Mucosa of gallbladder (tissue), 1 donor: ENCODE measurements around the gene OR6S1. TPM values are rescaled to one million over a fixed set of nuclear protein-coding genes. Genes with fewer than 3 reads are reported as not detected.
"Not testable (repeated sequence)": the region's sequence is repeated elsewhere in the genome, so short reads cannot be mapped to it uniquely, and the experiment has no call there.

Experiments
- DNase-seq: peaks from one replicate; pipeline ENCODE4 v3.0.0-alpha.2; 2020; ENCODE audit warnings: low spot score
- total RNA-seq: library from RNA; stranded (reverse); gene quantifications from one replicate; pipeline ENCODE4 v1.2.1, GENCODE V29; 2021
- donor health status: DM: no; HTN: no; CAD: no.

Gene OR6S1
- total RNA-seq, 1 donor from 2014 or later, result not detected

GRCh38 chr14:20611277-20611676, 30.2 kb downstream of the OR6S1 start:
- no peak for DNase-seq

DNA sequence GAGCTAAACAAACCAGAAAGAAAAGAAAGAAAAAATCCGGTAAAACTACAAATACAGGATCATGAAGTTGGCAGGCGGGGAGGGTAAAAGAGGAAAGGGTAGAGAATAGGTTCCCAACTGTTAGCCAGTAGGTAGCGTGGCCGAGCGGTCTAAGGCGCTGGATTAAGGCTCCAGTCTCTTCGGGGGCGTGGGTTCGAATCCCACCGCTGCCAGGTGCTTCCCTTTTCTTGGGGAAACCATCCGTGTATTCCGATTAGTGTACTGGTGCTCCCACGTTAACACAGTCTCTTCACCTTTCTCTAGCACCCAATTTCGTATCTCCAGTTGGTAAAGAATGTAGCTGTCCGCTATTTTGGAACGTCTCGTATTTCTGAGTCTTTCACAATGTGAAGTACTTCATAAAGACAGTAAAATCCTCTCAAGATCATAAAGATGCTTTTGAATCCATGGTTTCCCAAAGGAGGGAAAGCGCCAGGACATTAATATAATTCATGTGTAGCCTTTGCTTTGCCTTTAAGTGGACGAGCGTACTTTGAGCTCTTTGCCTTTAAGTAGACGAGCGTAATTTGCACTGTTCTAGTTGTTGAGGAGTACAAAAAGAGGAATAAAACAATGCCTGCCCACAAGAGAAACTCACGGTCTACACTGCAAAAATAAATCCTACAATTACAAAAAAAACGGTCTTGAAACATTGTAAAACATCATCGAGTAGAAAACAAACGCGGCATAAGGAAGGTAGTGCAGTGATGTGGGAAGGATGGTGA, 31.3 kb downstream of the OR6S1 start:
- peak; percentile 83 for DNase-seq

DNA sequence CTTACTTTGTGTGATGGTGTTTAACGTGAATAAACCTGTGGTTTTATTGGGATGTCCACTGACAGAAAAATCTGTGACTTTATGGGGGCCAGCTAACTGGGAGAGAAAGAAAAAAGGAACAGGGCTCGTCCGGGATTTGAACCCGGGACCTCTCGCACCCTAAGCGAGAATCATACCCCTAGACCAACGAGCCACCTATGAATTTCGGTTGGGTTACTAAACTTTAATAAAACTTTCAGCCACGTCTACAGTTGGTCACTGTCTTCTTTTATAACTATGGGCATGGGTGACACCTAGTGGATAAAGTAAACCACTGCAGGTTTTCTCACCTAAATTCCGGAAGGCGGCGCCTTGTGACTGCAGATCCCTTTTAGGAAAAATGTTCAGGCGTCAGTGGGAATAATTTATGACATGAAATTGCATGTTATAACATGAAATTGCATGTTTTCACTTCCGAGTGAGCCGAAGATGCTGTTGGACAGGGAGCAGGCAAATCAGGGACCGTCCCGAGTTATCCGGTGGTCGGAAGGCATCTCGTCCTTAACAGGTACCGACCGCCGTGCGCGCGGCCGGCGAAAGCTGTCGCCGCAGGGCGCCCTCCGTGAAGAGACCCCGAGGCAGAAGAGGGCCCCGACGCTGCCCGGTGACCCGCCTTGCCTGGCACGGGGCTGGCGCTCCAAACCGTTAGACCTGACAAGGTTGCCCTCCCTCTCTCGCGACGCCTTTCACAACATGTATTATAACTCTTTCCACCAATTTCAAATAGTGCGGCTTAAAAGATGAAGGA, 32.1 kb downstream of the OR6S1 start:
- DNase-seq, result peak; percentile 80

GRCh38 chr14:20608383-20609110, 32.9 kb downstream of the OR6S1 start:
- DNase-seq, result no peak

- DNase-seq, result no peak
These were observed 33.9 kb downstream of the OR6S1 start for GRCh38 chr14:20607617-20608016.

- no peak for DNase-seq
These were observed 34.6 kb downstream of the OR6S1 start for GRCh38 chr14:20606902-20607242.

DNA sequence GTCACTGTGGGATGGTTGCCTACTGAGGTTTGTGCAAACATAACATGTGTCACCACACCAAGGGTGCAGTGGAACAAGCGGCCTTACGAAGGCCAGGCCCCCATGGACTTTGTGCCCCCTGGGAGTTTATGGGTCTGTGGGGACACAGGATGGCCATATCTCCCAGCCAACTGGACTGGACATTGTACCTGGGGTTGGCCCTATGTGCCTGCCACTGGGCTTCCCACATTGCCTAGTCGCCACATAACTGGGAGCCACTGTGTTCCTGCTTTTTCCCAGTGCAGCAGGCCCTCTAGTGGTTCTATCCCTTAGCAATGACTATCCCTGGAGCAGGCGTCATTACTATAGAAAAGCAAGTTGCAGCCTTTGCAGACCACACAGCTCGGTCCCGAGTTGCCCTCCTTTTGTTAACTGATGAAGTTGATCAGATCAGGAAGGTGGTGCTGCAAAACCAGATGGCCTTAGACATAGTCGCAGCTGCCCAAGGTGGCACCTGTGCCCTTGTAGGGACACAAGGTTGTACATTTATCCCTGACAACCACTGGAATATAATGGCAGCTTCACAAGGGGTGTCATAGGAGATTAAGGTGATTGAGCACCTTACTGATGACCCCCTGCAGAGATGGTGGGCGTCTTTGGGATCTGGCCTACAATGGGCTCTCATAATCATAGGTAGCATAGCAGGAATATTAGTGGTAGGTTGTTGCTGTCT, 35.1 kb downstream of the OR6S1 start:
- no peak for DNase-seq

DNA sequence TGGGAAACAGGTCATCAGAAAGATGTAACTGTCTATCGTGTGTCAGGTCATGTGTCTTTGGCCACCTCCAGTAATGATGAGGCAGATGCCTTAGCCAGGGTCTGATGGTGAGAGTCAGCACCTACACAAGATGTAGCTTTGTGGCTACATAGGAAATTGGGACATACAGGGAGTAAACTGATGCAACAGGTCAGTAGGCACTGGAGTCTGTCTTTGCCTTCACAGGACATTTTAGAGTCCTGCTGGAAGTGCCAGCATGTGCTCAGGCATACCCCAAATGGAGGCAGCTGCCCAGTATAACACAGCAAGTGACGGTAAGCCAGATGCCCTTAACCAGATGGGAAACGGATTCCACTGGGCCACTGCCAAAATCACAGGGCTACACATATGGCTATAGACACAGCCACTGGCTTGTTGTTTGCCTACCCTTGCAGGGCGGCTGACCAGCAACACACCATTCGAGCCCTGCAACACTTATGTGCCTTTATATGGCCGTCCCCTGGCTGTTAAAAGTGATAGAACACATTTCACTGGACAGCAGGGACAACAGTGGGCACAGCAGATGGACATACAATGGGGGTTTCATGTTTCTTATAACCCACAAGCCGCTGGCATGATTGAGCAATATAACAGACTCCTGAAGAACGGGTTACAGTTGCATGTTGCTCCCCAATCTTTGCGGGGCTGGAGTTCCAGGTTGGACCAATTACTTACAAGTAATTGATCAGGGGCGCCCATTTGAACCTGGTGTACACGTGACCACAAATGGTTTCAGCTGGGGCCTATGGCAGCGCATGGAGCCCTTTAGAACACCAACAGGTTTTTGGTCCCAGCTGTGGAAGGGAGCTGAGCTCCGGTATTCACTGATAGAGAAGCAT, 37.4 kb downstream of the OR6S1 start:
- DNase-seq, result no peak

DNA sequence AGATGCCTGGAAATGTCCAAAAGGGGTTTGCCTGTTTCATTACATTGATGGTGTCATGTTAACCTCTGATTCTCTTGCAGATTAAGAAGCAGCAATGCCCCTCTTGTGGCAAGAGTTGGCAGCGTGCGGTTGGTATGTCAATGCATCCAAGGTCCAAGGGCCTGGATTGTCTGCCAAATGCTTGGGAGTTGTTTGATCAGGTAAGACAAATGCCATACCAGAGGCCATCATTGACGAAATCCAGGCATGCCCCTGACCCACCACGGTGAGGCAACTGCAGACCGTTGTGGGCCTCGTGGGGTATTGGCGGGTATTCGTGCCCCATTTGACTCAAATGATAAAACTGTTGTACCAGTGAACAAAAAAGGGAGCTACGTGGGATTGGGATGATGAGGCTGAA, 38.9 kb downstream of the OR6S1 start:
- no peak for DNase-seq

DNA sequence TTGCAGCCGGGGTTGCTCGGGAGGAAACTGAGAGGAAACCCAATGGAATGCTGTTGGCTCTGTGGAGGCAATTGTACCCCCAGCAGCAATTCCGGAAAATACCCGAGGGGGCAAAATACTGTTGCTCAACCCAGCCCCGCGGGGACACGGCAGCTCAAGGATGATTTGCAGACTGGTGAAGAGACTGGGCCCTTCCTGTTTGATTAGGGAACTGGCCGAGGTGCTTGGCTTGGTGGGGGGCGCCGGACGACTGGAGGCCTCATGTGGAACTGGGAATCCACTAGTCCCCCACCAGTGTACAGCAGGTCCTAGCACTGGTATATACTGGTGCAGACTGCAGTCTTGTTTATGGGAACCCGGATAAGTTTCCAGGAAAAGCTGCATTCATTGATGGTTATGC, 40.0 kb downstream of the OR6S1 start:
- no peak for DNase-seq

DNA sequence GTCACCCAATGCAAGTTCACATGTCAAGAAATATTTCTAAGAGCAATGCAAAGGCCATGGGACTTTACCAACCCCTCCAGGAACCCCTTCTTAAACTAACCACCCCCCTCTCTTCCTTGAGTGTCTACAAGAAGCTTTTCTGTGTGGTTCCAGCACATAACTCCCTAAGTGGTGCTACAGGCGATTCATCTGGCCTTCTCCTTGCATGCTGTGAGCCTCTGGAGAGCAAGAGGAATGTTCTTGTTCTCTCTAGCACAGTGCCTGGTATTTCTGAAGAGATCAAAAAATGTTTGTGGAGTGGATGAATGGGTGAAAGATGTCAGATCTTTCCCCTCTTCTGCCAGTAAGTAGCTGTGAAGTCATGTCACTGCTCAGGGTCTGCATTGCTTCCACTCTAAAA, 44.4 kb downstream of the OR6S1 start:
- DNase-seq, result no peak

GRCh38 chr14:20595726-20596125, 45.8 kb downstream of the OR6S1 start:
- DNase-seq, result not testable (repeated sequence)

DNA sequence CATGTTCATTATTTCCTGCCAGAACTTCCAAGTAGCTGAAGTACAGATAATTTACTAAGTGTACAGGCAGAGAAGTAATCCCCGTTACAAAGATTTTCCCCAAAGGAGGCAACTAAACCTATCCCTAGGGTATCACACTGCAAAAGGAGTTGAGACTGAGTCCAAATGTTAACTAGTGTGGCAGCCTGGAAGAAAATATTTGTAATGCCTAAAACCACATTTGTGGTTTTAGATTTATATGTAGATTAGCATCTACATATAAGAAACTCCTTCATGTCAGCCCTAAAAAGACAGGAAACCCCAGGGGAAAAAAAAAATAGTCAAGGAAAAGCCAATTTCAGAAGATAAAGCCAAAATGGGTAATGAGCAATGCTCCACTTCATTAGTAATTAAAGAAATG, 48.9 kb downstream of the OR6S1 start:
- no peak for DNase-seq

DNA sequence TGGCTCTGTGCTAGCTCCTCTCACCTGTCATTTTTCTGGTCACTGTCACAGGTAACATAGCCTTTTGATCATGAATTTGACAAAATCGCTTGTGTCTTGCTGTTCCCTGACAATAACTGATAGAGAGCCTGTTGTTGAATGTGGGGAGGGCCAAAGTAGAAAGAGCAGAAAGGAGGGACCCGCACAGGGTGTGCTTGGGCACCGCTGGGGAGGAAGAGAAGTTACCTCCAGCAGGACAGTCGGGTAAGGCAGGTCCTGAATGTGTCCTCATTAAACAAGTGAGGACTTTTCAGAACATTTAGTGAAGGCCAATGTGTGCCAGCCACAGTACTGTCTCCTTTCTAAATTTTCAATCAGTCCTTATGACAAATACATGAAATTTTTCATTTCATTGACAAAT, 50.3 kb downstream of the OR6S1 start, which contains the start of gene RNASE12:
Gene RNASE12, minus strand, starts transcription at position 142 of the 400 bp plus-strand sequence. CDS start 653 bp downstream, outside the sequence.
- DNase-seq, result no peak

Other genes starting within 250 kb of the OR6S1 start
- gene TEP1, start 228.2 kb downstream of the OR6S1 start, total RNA-seq, result 107 TPM
- 0.92 TPM for gene KLHL33, start 205.5 kb downstream of the OR6S1 start, total RNA-seq
- gene OSGEP, start 186.9 kb downstream of the OR6S1 start, total RNA-seq, result 35.4 TPM
- gene APEX1, start 186.5 kb downstream of the OR6S1 start, total RNA-seq, result 129 TPM
- 44.3 TPM for gene PIP4P1, start 180.3 kb downstream of the OR6S1 start, total RNA-seq
- 61.5 TPM for gene PNP, start 172.3 kb downstream of the OR6S1 start, total RNA-seq
- 0.86 TPM for gene RNASE10, start 136.2 kb downstream of the OR6S1 start, total RNA-seq
- gene RNASE9, start 80.6 kb downstream of the OR6S1 start, total RNA-seq, result not detected
- not detected for gene RNASE11, start 53.7 kb downstream of the OR6S1 start, total RNA-seq
- not detected for gene RNASE12, start 50.3 kb downstream of the OR6S1 start, total RNA-seq
- 135 TPM for gene RNASE4, start 42.9 kb upstream of the OR6S1 start, total RNA-seq
- 110 TPM for gene ANG, start 47.1 kb upstream of the OR6S1 start, total RNA-seq
- gene EDDM3A, start 104.2 kb upstream of the OR6S1 start, total RNA-seq, result not detected
- gene EDDM3B, start 126.7 kb upstream of the OR6S1 start, total RNA-seq, result not detected
- gene RNASE6, start 139.6 kb upstream of the OR6S1 start, total RNA-seq, result 17.3 TPM
- 609 TPM for gene RNASE1, start 161.2 kb upstream of the OR6S1 start, total RNA-seq
- 0.52 TPM for gene RNASE3, start 249.7 kb upstream of the OR6S1 start, total RNA-seq